NCI-H345 treated with DMSO at 0.1 percent for 48 hours (cell line): ENCODE data around the gene NMNAT2.
"Not testable (repeated sequence)": the region's sequence is repeated elsewhere in the genome, so short reads cannot be mapped to it uniquely, and the experiment has no call there.

Experiments used
- DNase-seq: peaks from one replicate; lab custom pipeline; 2025; ENCODE audit not compliant: unreplicated experiment; lab: John Stamatoyannopoulos, UW

NMNAT2 gene

GRCh38 chr1:183290628-183291027 lies 127.6 kb downstream of the NMNAT2 start:
- no peak for DNase-seq

- no peak for DNase-seq
Measured at GRCh38 chr1:183289051-183289496, 129.1 kb downstream of the NMNAT2 start.

- no peak for DNase-seq
Measured at GRCh38 chr1:183288583-183288982, 129.6 kb downstream of the NMNAT2 start.

- no peak for DNase-seq
Measured at GRCh38 chr1:183287191-183287675, 130.9 kb downstream of the NMNAT2 start.

GRCh38 chr1:183285746-183286145 lies 132.4 kb downstream of the NMNAT2 start:
- DNase-seq, result no peak

GRCh38 chr1:183285256-183285655 lies 132.9 kb downstream of the NMNAT2 start:
- DNase-seq, result no peak

GRCh38 chr1:183284086-183284485 lies 134.1 kb downstream of the NMNAT2 start:
- DNase-seq, result peak; percentile 20

GRCh38 chr1:183283286-183283685 lies 134.9 kb downstream of the NMNAT2 start:
- no peak for DNase-seq

- DNase-seq, result no peak
Measured at GRCh38 chr1:183282101-183282855, 135.9 kb downstream of the NMNAT2 start.

GRCh38 chr1:183281553-183282091 lies 136.6 kb downstream of the NMNAT2 start:
- DNase-seq, result peak; percentile 70

GRCh38 chr1:183281039-183281438 lies 137.1 kb downstream of the NMNAT2 start:
- no peak for DNase-seq

GRCh38 chr1:183279835-183280234 lies 138.3 kb downstream of the NMNAT2 start:
- no peak for DNase-seq

GRCh38 chr1:183278739-183279591 lies 139.2 kb downstream of the NMNAT2 start:
- no peak for DNase-seq

GRCh38 chr1:183277821-183278738 lies 140.1 kb downstream of the NMNAT2 start:
- no peak for DNase-seq

- DNase-seq, result no peak
Measured at GRCh38 chr1:183276386-183277080, 141.6 kb downstream of the NMNAT2 start.

GRCh38 chr1:183275322-183275721 lies 142.9 kb downstream of the NMNAT2 start:
- no peak for DNase-seq

- no peak for DNase-seq
Measured at GRCh38 chr1:183274836-183275235, 143.3 kb downstream of the NMNAT2 start.

GRCh38 chr1:183273984-183274383 lies 144.2 kb downstream of the NMNAT2 start:
- not testable (repeated sequence) for DNase-seq

- DNase-seq, result no peak
Measured at GRCh38 chr1:183273300-183273699, 144.9 kb downstream of the NMNAT2 start.

GRCh38 chr1:183272390-183272848 lies 145.8 kb downstream of the NMNAT2 start:
- no peak for DNase-seq
